Measurements from ENCODE around the gene PIGR. TPM values are rescaled to one million over a fixed set of nuclear protein-coding genes. Genes with fewer than 3 reads are reported as not detected.

The PIGR gene
- polyA plus RNA-seq, 1 of the 3 experiments (the other 2 are of a cell fraction) = not detected

GRCh38 chr1:206940588-206940936 lies 5.7 kb downstream of the PIGR start (continued):
- TF ChIP-seq RXRA (IDR thresholded peaks at IDR 0.05; ENCODE audit: borderline replicate concordance, low read depth) (no peak), MAX (IDR thresholded peaks at IDR 0.05; ENCODE audit: low read depth) (no peak), TCF12 (IDR thresholded peaks at IDR 0.05) (no peak)

GRCh38 chr1:206939841-206940587 lies 6.3 kb downstream of the PIGR start:
- ChIA-PET POLR2A (no interaction called here), CTCF (interaction anchor here (0.6 to 1.3 kb wide), 4 partner anchors 22 to 866 kb away, joined by 3 read pairs; no protein-coding TSS in a partner anchor)

More at GRCh38 chr1:206939841-206940587, 6.3 kb downstream of the PIGR start:
- Histone ChIP-seq H3K27me3 (ENCODE audit: insufficient read depth) (peaks cover 37% of the 10 kb centered on the region; the same call in 1 of the 2 replicates), H3K4me1 (ENCODE audit: control insufficient read depth in 1 of 2, insufficient read depth in 2 of 2, low read depth in 1 of 2, low read length in 1 of 2) (no peaks in the 10 kb centered on the region), H4K20me1 (ENCODE audit: insufficient read depth) (no peaks in the 10 kb centered on the region), H2AFZ (ENCODE audit: low read depth) (no peak overlapping the region), H3K9me3 (no peaks in the 10 kb centered on the region), H3K9ac (no peak overlapping the region), H3K79me2 (ENCODE audit: insufficient read depth) (no peaks in the 10 kb centered on the region), H3K4me3 (ENCODE audit: low read depth in 2 of 2, low read length in 1 of 2) (no peak overlapping the region), H3K36me3 (replicated peaks in 1 of 2; ENCODE audit: control insufficient read depth in 1 of 2, insufficient read depth in 2 of 2, low read length in 1 of 2) (no peaks in the 10 kb centered on the region), H3K9me2 (no peaks in the 10 kb centered on the region), H3K27ac (ENCODE audit: low read depth in 2 of 2, low read length in 1 of 2) (no peak overlapping the region), H3F3A (replicated peaks; ENCODE audit: insufficient read depth) (no peaks in the 10 kb centered on the region), H3K4me2 (no peak overlapping the region)
- no peak for DNase-seq
- TF ChIP-seq FOSL2 (IDR thresholded peaks at IDR 0.05; ENCODE audit: borderline replicate concordance, low read depth) (no peak), ELF1 (IDR thresholded peaks at IDR 0.05) (no peak), EP300 (IDR thresholded peaks at IDR 0.05; ENCODE audit: borderline replicate concordance in 1 of 2, low read depth in 1 of 2, low read length in 1 of 2) (no peak), NFIC (IDR thresholded peaks at IDR 0.05; ENCODE audit: borderline replicate concordance) (no peak), RCOR1 (IDR thresholded peaks at IDR 0.05; ENCODE audit: low read length) (no peak), SMC3 (IDR thresholded peaks at IDR 0.05; ENCODE audit: low read depth, low read length) (no peak), MEF2A (IDR thresholded peaks at IDR 0.05; ENCODE audit: borderline replicate concordance, low read depth) (no peak), TEAD4 (IDR thresholded peaks at IDR 0.05; ENCODE audit: borderline replicate concordance, insufficient read depth) (no peak), MAX (IDR thresholded peaks at IDR 0.05; ENCODE audit: low read depth) (no peak), CHD2 (IDR thresholded peaks at IDR 0.05; ENCODE audit: low read length, partially characterized antibody) (no peak), USF2 (IDR thresholded peaks at IDR 0.05; ENCODE audit: borderline replicate concordance, low read depth, low read length) (no peak)
- TF ChIP-seq, protein P1, sequence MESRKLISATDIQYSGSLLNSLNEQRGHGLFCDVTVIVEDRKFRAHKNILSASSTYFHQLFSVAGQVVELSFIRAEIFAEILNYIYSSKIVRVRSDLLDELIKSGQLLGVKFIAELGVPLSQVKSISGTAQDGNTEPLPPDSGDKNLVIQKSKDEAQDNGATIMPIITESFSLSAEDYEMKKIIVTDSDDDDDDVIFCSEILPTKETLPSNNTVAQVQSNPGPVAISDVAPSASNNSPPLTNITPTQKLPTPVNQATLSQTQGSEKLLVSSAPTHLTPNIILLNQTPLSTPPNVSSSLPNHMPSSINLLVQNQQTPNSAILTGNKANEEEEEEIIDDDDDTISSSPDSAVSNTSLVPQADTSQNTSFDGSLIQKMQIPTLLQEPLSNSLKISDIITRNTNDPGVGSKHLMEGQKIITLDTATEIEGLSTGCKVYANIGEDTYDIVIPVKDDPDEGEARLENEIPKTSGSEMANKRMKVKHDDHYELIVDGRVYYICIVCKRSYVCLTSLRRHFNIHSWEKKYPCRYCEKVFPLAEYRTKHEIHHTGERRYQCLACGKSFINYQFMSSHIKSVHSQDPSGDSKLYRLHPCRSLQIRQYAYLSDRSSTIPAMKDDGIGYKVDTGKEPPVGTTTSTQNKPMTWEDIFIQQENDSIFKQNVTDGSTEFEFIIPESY (IDR thresholded peaks at IDR 0.05; ENCODE audit: borderline replicate concordance, low read depth) = no peak
- 51% methylated on average over 7 of the region's 9 CpGs for WGBS (ENCODE audit: low lambda C conversion rate)

Measured in SK-N-SH (cell line).